Skeletal muscle satellite cell (primary cell): ENCODE results near the gene MEG3.

Source experiments
- H3K27me3 ChIP-seq: 2 replicates; pipeline ENCODE4 v1.7.0; 2013; ENCODE audit warnings: low read length; ENCODE audit not compliant: control insufficient read depth, insufficient read depth
- H3K36me3 ChIP-seq: 2 replicates; pipeline ENCODE4 v1.7.0; 2013; ENCODE audit warnings: mild to moderate bottlenecking, control low read depth, low read length; ENCODE audit not compliant: insufficient read depth
- H3K4me1 ChIP-seq: 2 replicates; pipeline ENCODE4 v1.7.0; 2013; ENCODE audit warnings: low read length; ENCODE audit not compliant: control insufficient read depth, insufficient read depth
- H3K4me2 ChIP-seq: 2 replicates; pipeline ENCODE4 v1.7.0; 2013; ENCODE audit warnings: mild to moderate bottlenecking, low read length
- H3K4me3 ChIP-seq: 2 replicates; pipeline ENCODE4 v1.7.0; 2013; ENCODE audit warnings: low read length
- H3K9ac ChIP-seq: 2 replicates; pipeline ENCODE4 v1.7.0; 2013; ENCODE audit warnings: mild to moderate bottlenecking, low read depth, low read length, moderate library complexity
- H3K9me3 ChIP-seq: replicated peaks from 2 replicates; pipeline ENCODE4 v1.7.0; 2013; ENCODE audit warnings: mild to moderate bottlenecking, control low read depth, low read length

The MEG3 gene

GRCh38 chr14:100782516-100783320 is 43.2 kb upstream of the MEG3 start:
- H3K27me3 ChIP-seq, result peaks cover 55% of the 10 kb centered on the region
- H3K4me1 ChIP-seq, result no peaks in the 10 kb centered on the region
- no peak overlapping the region for H3K4me2 ChIP-seq
- H3K4me3 ChIP-seq, result no peak overlapping the region
- no peaks in the 10 kb centered on the region for H3K9me3 ChIP-seq
- H3K9ac ChIP-seq, result no peak overlapping the region
- H3K36me3 ChIP-seq, result no peaks in the 10 kb centered on the region

- peaks cover 45% of the 10 kb centered on the region for H3K27me3 ChIP-seq
- H3K9ac ChIP-seq, result no peak overlapping the region
Observed at GRCh38 chr14:100783630-100784370, 42.1 kb upstream of the MEG3 start.

GRCh38 chr14:100784523-100785337 is 41.2 kb upstream of the MEG3 start:
- Histone ChIP-seq H3K9ac (no peak overlapping the region), H3K4me2 (no peak overlapping the region), H3K4me3 (no peak overlapping the region), H3K36me3 (no peaks in the 10 kb centered on the region), H3K4me1 (no peaks in the 10 kb centered on the region), H3K27me3 (peaks cover 35% of the 10 kb centered on the region), H3K9me3 (no peaks in the 10 kb centered on the region)

More at GRCh38 chr14:100783630-100784370, 42.1 kb upstream of the MEG3 start:
- no peaks in the 10 kb centered on the region for H3K36me3 ChIP-seq
- H3K9me3 ChIP-seq, result no peaks in the 10 kb centered on the region
- no peak overlapping the region for H3K4me2 ChIP-seq
- no peak overlapping the region for H3K4me3 ChIP-seq
- no peaks in the 10 kb centered on the region for H3K4me1 ChIP-seq

GRCh38 chr14:100785338-100785615 is 40.6 kb upstream of the MEG3 start:
- H3K27me3 ChIP-seq, result peaks cover 33% of the 10 kb centered on the region
- H3K36me3 ChIP-seq, result no peaks in the 10 kb centered on the region

GRCh38 chr14:100785626-100786025 is 40.3 kb upstream of the MEG3 start:
- Histone ChIP-seq H3K9me3 (no peaks in the 10 kb centered on the region), H3K9ac (no peak overlapping the region), H3K36me3 (no peaks in the 10 kb centered on the region), H3K4me1 (no peaks in the 10 kb centered on the region), H3K4me3 (no peak overlapping the region), H3K27me3 (peaks cover 36% of the 10 kb centered on the region), H3K4me2 (no peak overlapping the region)

More at GRCh38 chr14:100785338-100785615, 40.6 kb upstream of the MEG3 start:
- Histone ChIP-seq H3K9me3 (no peaks in the 10 kb centered on the region), H3K4me3 (no peak overlapping the region), H3K4me1 (no peaks in the 10 kb centered on the region), H3K4me2 (no peak overlapping the region), H3K9ac (no peak overlapping the region)

- Histone ChIP-seq H3K4me2 (no peak overlapping the region), H3K9ac (no peak overlapping the region), H3K9me3 (no peaks in the 10 kb centered on the region), H3K4me1 (no peaks in the 10 kb centered on the region), H3K4me3 (no peak overlapping the region), H3K36me3 (no peaks in the 10 kb centered on the region), H3K27me3 (peaks cover 41% of the 10 kb centered on the region)
Observed at GRCh38 chr14:100786131-100786530, 39.8 kb upstream of the MEG3 start.

- Histone ChIP-seq H3K4me3 (no peak overlapping the region), H3K4me1 (no peaks in the 10 kb centered on the region), H3K9ac (no peak overlapping the region), H3K9me3 (no peaks in the 10 kb centered on the region), H3K4me2 (no peak overlapping the region), H3K36me3 (no peaks in the 10 kb centered on the region), H3K27me3 (peaks cover 47% of the 10 kb centered on the region)
Observed at GRCh38 chr14:100786576-100787219, 39.2 kb upstream of the MEG3 start.

- Histone ChIP-seq H3K27me3 (peaks cover 39% of the 10 kb centered on the region), H3K9me3 (no peaks in the 10 kb centered on the region), H3K36me3 (no peaks in the 10 kb centered on the region), H3K4me3 (no peak overlapping the region), H3K4me1 (no peaks in the 10 kb centered on the region), H3K4me2 (no peak overlapping the region), H3K9ac (no peak overlapping the region)
Observed at GRCh38 chr14:100787659-100788058, 38.3 kb upstream of the MEG3 start.

- Histone ChIP-seq H3K9ac (no peak overlapping the region), H3K27me3 (peaks cover 44% of the 10 kb centered on the region), H3K9me3 (no peaks in the 10 kb centered on the region), H3K4me2 (no peak overlapping the region), H3K36me3 (no peaks in the 10 kb centered on the region), H3K4me1 (no peaks in the 10 kb centered on the region), H3K4me3 (no peak overlapping the region)
Observed at GRCh38 chr14:100788517-100788916, 37.4 kb upstream of the MEG3 start.

GRCh38 chr14:100788942-100789341 is 37.0 kb upstream of the MEG3 start:
- no peaks in the 10 kb centered on the region for H3K4me1 ChIP-seq
- H3K9ac ChIP-seq, result no peak overlapping the region
- H3K9me3 ChIP-seq, result no peaks in the 10 kb centered on the region
- no peaks in the 10 kb centered on the region for H3K36me3 ChIP-seq
- peaks cover 43% of the 10 kb centered on the region for H3K27me3 ChIP-seq
- H3K4me2 ChIP-seq, result no peak overlapping the region
- H3K4me3 ChIP-seq, result no peak overlapping the region
